Cardiac ventricle fibroblast (primary cell): ENCODE results near the gene DMTF1. TPM values are rescaled to one million over a fixed set of nuclear protein-coding genes. Genes with fewer than 3 reads are reported as not detected.

ENCODE experiments used
- total RNA-seq: library from RNA; depleted of rRNA; stranded (reverse); fragments of >200 nt; gene quantifications from 2 replicates; pipeline ENCODE4 v1.2.3, GENCODE V29; 2015

Gene DMTF1, protein sequence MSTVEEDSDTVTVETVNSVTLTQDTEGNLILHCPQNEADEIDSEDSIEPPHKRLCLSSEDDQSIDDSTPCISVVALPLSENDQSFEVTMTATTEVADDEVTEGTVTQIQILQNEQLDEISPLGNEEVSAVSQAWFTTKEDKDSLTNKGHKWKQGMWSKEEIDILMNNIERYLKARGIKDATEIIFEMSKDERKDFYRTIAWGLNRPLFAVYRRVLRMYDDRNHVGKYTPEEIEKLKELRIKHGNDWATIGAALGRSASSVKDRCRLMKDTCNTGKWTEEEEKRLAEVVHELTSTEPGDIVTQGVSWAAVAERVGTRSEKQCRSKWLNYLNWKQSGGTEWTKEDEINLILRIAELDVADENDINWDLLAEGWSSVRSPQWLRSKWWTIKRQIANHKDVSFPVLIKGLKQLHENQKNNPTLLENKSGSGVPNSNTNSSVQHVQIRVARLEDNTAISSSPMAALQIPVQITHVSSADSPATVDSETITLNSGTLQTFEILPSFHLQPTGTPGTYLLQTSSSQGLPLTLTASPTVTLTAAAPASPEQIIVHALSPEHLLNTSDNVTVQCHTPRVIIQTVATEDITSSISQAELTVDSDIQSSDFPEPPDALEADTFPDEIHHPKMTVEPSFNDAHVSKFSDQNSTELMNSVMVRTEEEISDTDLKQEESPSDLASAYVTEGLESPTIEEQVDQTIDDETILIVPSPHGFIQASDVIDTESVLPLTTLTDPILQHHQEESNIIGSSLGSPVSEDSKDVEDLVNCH
- total RNA-seq = 17.5 and 21.0 TPM in 2 replicates

DNA sequence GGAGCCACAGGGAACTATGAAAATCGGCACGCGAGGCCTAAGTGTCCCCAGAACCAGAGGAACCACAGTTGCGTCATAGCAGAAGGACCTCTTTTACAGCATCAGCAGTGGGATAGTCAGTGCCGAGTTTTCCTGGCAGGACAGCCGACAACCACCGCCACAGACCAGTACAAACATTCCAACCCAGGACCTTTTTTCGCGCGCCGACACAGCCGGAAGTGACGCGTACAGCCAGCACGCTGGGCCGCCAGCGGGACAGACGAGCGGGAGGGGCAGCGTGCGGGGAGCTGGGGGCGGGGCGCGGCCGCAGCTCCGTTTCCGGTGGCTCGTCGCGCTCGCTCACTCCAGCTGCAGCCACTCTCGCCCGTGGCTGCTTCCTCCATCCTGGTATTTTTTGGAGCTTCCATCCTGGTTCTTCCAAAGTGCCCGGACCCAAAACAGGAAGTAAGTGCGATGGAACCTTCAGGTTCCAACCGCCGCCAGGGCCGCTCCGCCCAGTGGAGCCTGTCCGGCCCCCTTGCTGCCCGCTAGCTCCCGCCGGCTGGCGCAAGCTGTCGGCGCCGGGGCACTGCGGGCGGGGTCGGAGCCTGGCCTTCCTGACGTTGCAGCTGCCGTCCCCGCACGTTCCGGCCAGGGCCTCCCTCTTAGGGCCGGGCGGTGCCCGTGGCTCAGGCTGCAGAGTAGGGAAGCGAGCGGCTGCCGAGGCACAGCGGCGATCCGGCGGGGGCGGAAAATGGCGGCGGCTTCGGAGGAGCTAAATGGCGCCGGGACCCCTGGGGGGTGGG is at the start of gene DMTF1:
DMTF1 (plus strand) TSS at position 342 of the 785 bp plus-strand sequence. CDS start 12,489 bp downstream, outside the sequence.

DNA sequence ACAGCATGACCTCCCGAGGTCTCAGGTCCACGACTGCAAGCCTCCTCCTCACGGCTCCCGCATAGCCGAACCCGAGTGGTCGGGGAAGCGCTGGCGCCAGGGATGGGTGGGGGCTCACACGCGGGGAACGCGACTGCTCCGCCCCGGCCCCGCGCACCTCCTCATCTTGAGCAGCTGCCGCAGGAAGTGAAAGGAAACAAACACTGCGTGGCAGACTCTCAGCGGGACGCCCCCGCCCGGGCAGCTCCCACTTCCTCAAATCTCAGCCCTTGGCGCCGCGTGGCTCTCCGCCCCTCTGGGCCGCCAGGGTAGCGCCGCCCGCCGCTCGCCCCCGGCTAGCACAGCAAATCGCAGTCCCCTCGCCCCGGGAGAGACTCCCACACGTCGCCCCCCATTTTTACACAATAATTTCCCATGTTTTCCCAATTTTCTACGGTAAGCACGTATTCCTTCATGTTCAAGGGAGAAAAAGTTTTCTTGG is 67.3 kb downstream of the DMTF1 start, which contains the start of gene TMEM243:
TMEM243 (minus strand) TSS at position 188 of the 481 bp plus-strand sequence. CDS start 229 bp downstream, outside the sequence.

Other genes starting within 250 kb of the DMTF1 start
- 2.3 and 3.1 TPM in 2 replicates for gene ELAPOR2, start 92.8 kb upstream of the DMTF1 start, total RNA-seq
- 52.6 and 56.2 TPM in 2 replicates for gene TMEM243, start 67.3 kb downstream of the DMTF1 start, total RNA-seq
- gene CROT, start 193.2 kb downstream of the DMTF1 start, total RNA-seq = 9.1 and 16.4 TPM in 2 replicates